Measurements from ENCODE around the gene FILIP1L. TPM values are rescaled to one million over a fixed set of nuclear protein-coding genes. Genes with fewer than 3 reads are reported as not detected.

FILIP1L gene
- total and polyA plus RNA-seq, 8 donors: 10.6 to 98.4 (median 57.0) TPM

- intact Hi-C loops (cut with DNase I; ENCODE audit: low total_unique reads): no loop called here
- WGBS, 5 donors: 87 to 93% (median 90%) methylated on average over 6 of the region's 6 CpGs
- Histone ChIP-seq H3K27me3 (no peaks in the 10 kb centered on the region), H3K4me1 (peaks cover 0 to 25% (median 12%) of the 10 kb centered on the region in 4 donors), H3K27ac (no peak overlapping the region), H3K36me3 (peaks cover 3 to 23% (median 10%) of the 10 kb centered on the region in 4 donors), H3K9me3 (peaks cover 0 to 6% (median 0%) of the 10 kb centered on the region in 4 donors), H3K4me3 (no peak overlapping the region)
- DNase-seq: no peak
- TF ChIP-seq CTCF (IDR thresholded peaks at IDR 0.05): no peak
- no peak for TF ChIP-seq POLR2A (IDR thresholded peaks at IDR 0.05)
These were observed 263.7 kb downstream of the FILIP1L start for GRCh38 chr3:99850608-99851007.

- peaks cover 9 to 36% (median 24%) of the 10 kb centered on the region in 4 donors for H3K4me1 ChIP-seq
These were observed 265.9 kb downstream of the FILIP1L start for GRCh38 chr3:99848433-99848832.

GRCh38 chr3:99846477-99847160, 267.7 kb downstream of the FILIP1L start:
- peak overlapping the region in 3 of 5 donors; percentile 48 to 85 (median 55) for H3K27ac ChIP-seq
- WGBS, 5 donors: 48 to 69% (median 61%) methylated on average over 6 of the region's 6 CpGs
- peaks cover 3 to 19% (median 10%) of the 10 kb centered on the region in 4 donors for H3K36me3 ChIP-seq
- TF ChIP-seq CTCF (IDR thresholded peaks at IDR 0.05) (no peak), POLR2AphosphoS5 (IDR thresholded peaks at IDR 0.05) (peak; percentile 47 to 61 (median 55)), POLR2A (IDR thresholded peaks at IDR 0.05) (no peak), EP300 (IDR thresholded peaks at IDR 0.05) (no peak)
- no peak overlapping the region for H3K4me3 ChIP-seq
- peaks cover 14 to 44% (median 29%) of the 10 kb centered on the region in 4 donors for H3K4me1 ChIP-seq
- intact Hi-C loops (cut with DNase I; ENCODE audit: low total_unique reads): no loop called here
- DNase-seq: peak in 1 of 2 donors; percentile 78
- no peaks in the 10 kb centered on the region for H3K27me3 ChIP-seq
- H3K9me3 ChIP-seq: peaks cover 0 to 6% (median 0%) of the 10 kb centered on the region in 4 donors

More at GRCh38 chr3:99848433-99848832, 265.9 kb downstream of the FILIP1L start:
- peaks cover 3 to 19% (median 10%) of the 10 kb centered on the region in 4 donors for H3K36me3 ChIP-seq
- H3K27ac ChIP-seq: peak overlapping the region in 1 of 5 donors; percentile 85
- H3K27me3 ChIP-seq: no peaks in the 10 kb centered on the region
- H3K9me3 ChIP-seq: peaks cover 0 to 6% (median 0%) of the 10 kb centered on the region in 4 donors
- 86 to 95% (median 93%) methylated on average over 6 of the region's 6 CpGs for WGBS, 5 donors
- intact Hi-C loops (cut with DNase I; ENCODE audit: low total_unique reads): no loop called here
- TF ChIP-seq CTCF (IDR thresholded peaks at IDR 0.05): no peak
- H3K4me3 ChIP-seq: no peak overlapping the region
- DNase-seq: no peak

GRCh38 chr3:99845999-99846398, 268.3 kb downstream of the FILIP1L start:
- 60 to 84% (median 73%) methylated on average over 2 of the region's 2 CpGs for WGBS, 5 donors
- peaks cover 3 to 18% (median 10%) of the 10 kb centered on the region in 4 donors for H3K36me3 ChIP-seq
- peak overlapping the region in 3 of 5 donors; percentile 55 to 85 (median 79) for H3K27ac ChIP-seq
- no peak overlapping the region for H3K4me3 ChIP-seq
- intact Hi-C loops (cut with DNase I; ENCODE audit: low total_unique reads): no loop called here
- no peaks in the 10 kb centered on the region for H3K27me3 ChIP-seq
- H3K9me3 ChIP-seq: peaks cover 0 to 6% (median 0%) of the 10 kb centered on the region in 4 donors
- DNase-seq: no peak
- peaks cover 14 to 44% (median 29%) of the 10 kb centered on the region in 4 donors for H3K4me1 ChIP-seq
- TF ChIP-seq POLR2AphosphoS5 (IDR thresholded peaks at IDR 0.05) (no peak), CTCF (IDR thresholded peaks at IDR 0.05) (no peak), POLR2A (IDR thresholded peaks at IDR 0.05) (no peak), EP300 (IDR thresholded peaks at IDR 0.05) (no peak)

All from stomach (tissue), 9 donors.